HepG2 (cell line): ENCODE results near the gene CDH23. TPM values are rescaled to one million over a fixed set of nuclear protein-coding genes. Genes with fewer than 3 reads are reported as not detected.

Experiments
- ATAC-seq: fragments of 200-7000 bp; cut with Tn5 transposase; 3 replicates; pipeline ENCODE4 v1.9.1; 2020; ENCODE audit warnings: mild to moderate bottlenecking, moderate library complexity
- BruUV-seq: library from RNA; stranded (reverse); fragments of 400-500 nt; replicated peaks from 2 replicates; lab custom pipeline; 2021; lab: Mats Ljungman, UMichigan
- CTCF ChIA-PET: fragments of 300-600 bp; formaldehyde crosslinking; extraction: SDS; loops from one replicate; lab custom pipeline; 2021; ENCODE audit warnings: low total read pairs, inconsistent platforms, low intra/inter-chr PET ratio; lab: Yijun Ruan, JAX
- POLR2A ChIA-PET: fragments of 350-600 bp; sonication (Branson Sonifier 250); formaldehyde crosslinking; loops from one replicate; lab custom pipeline; 2020; ENCODE audit warnings: antibody characterized with exemption, inconsistent platforms; lab: Yijun Ruan, JAX
- DNase-seq: peaks from one replicate; pipeline ENCODE4 v3.0.0-alpha.2; 2015; ENCODE audit warnings: low spot score
- FAIRE-seq: peaks from 3 replicates; lab custom pipeline; 2011; peaks lifted over from hg19 to GRCh38; lab: Jason Lieb, UNC
- H2AFZ ChIP-seq: one replicate; pipeline ENCODE4 v1.6.1; 2011; ENCODE audit warnings: low read length, inconsistent platforms
- H3K27ac ChIP-seq: fragments of 300-600 bp; 3 replicates; pipeline ENCODE4 v1.8.0; 2011; ENCODE audit warnings: mixed run types, mild to moderate bottlenecking, mixed read lengths, low read length, inconsistent platforms; ENCODE audit not compliant: insufficient read depth; ENCODE audit errors: extremely low read length
- H3K27me3 ChIP-seq, 2 experiments: fragments of 200-600 bp in 1 of 2; 2 replicates in 1 of 2; 3 replicates in 1 of 2; pipeline versions ENCODE4 v1.6.0 to v1.8.0; 2011; ENCODE audit warnings: low read length in 2 of 2, mild to moderate bottlenecking in 2 of 2, moderate library complexity in 2 of 2, inconsistent platforms in 1 of 2; ENCODE audit not compliant: insufficient read depth in 2 of 2, control insufficient read depth in 1 of 2
- H3K36me3 ChIP-seq, 2 experiments: fragments of 200-600 bp in 1 of 2; replicated peaks in 1 of 2; 2 replicates in 1 of 2; 3 replicates in 1 of 2; pipeline versions ENCODE4 v1.5.1 to v1.8.0; 2011; ENCODE audit warnings: low read length in 2 of 2, inconsistent platforms in 1 of 2; ENCODE audit not compliant: insufficient read depth in 2 of 2, control insufficient read depth in 1 of 2
- H3K4me1 ChIP-seq: 2 replicates; pipeline ENCODE4 v1.5.1; 2012; ENCODE audit warnings: low read length, inconsistent platforms; ENCODE audit not compliant: insufficient read depth
- H3K4me2 ChIP-seq: 2 replicates; pipeline ENCODE4 v1.6.0; 2011; ENCODE audit warnings: low read depth, low read length, inconsistent platforms
- H3K4me3 ChIP-seq, 3 experiments: fragments of 200-600 bp in 1 of 3; sonication (generic), shearing (Covaris generic) in 1 of 3; replicated peaks in 1 of 3; 2 replicates each; pipeline ENCODE4 v1.5.1; 2011 to 2016; ENCODE audit warnings: low read length in 3 of 3, inconsistent platforms in 2 of 3, low read depth in 2 of 3, mild to moderate bottlenecking in 2 of 3, control low read depth in 1 of 3, mixed read lengths in 1 of 3; ENCODE audit not compliant: insufficient read depth in 1 of 3
- H3K79me2 ChIP-seq: one replicate; pipeline ENCODE4 v1.6.1; 2011; ENCODE audit warnings: low read length, inconsistent platforms; ENCODE audit not compliant: insufficient read depth
- H3K9ac ChIP-seq: 2 replicates; pipeline ENCODE4 v1.6.0; 2011; ENCODE audit warnings: mild to moderate bottlenecking, low read depth, low read length, inconsistent platforms; ENCODE audit not compliant: insufficient read depth
- H3K9me3 ChIP-seq: 2 replicates; pipeline ENCODE4 v1.5.1; 2012; ENCODE audit warnings: mild to moderate bottlenecking, low read length
- H4K20me1 ChIP-seq: 2 replicates; pipeline ENCODE4 v1.6.0; 2011; ENCODE audit warnings: inconsistent platforms, mild to moderate bottlenecking, low read length, moderate library complexity; ENCODE audit not compliant: insufficient read depth
- ATAD3A ChIP-seq: sonication (generic); formaldehyde crosslinking; IDR thresholded peaks from 2 replicates; pipeline ENCODE4 v1.4.0; 2020; ENCODE audit warnings: missing genetic modification reagents
- HNRNPH1 ChIP-seq: fragments of 200-400 bp; formaldehyde crosslinking; optimal IDR thresholded peaks from 2 replicates; pipeline ENCODE3; 2017; ENCODE audit warnings: mild to moderate bottlenecking, low read depth, low read length
- NFYB ChIP-seq: sonication (generic); formaldehyde crosslinking; IDR thresholded peaks from 2 replicates; pipeline ENCODE4 v1.4.0; 2020; ENCODE audit warnings: missing genetic modification reagents
- PBX3 ChIP-seq: sonication (generic); formaldehyde crosslinking; IDR thresholded peaks from 2 replicates; pipeline ENCODE4 v1.8.1; 2023; ENCODE audit warnings: missing genetic modification reagents, inconsistent platforms, borderline replicate concordance
- PPARG ChIP-seq: conservative IDR thresholded peaks from 2 replicates; pipeline ENCODE4 v1.6.1; 2016; ENCODE audit warnings: missing biosample characterization, missing genetic modification reagents
- RAD51 ChIP-seq: fragments of 450-650 bp; IDR thresholded peaks from 2 replicates; pipeline ENCODE4 v1.6.1; 2016; ENCODE audit warnings: borderline replicate concordance
- RFXAP ChIP-seq: sonication (generic); formaldehyde crosslinking; IDR thresholded peaks from 2 replicates; pipeline ENCODE4 v1.4.0; 2020; ENCODE audit warnings: missing genetic modification reagents, borderline replicate concordance
- SALL1 ChIP-seq: sonication (generic); formaldehyde crosslinking; IDR thresholded peaks from 2 replicates; pipeline ENCODE4 v1.8.0; 2022; ENCODE audit warnings: mild to moderate bottlenecking, missing genetic modification reagents
- SMARCE1 ChIP-seq: fragments of 450-650 bp; IDR thresholded peaks from 2 replicates; pipeline ENCODE4 v1.6.1; 2017; ENCODE audit warnings: borderline replicate concordance
- SNRNP70 ChIP-seq: fragments of 200-400 bp; formaldehyde crosslinking; IDR thresholded peaks from 2 replicates; pipeline ENCODE4 v1.6.1; 2017; ENCODE audit warnings: mild to moderate bottlenecking, low read depth, low read length, moderate library complexity
- TERF1 ChIP-seq: sonication (generic); formaldehyde crosslinking; IDR thresholded peaks from 2 replicates; pipeline ENCODE4 v1.8.0; 2022; ENCODE audit warnings: mild to moderate bottlenecking, missing genetic modification reagents, moderate library complexity
- ZBED4 ChIP-seq: sonication (generic); formaldehyde crosslinking; IDR thresholded peaks from 2 replicates; pipeline ENCODE4 v1.4.0; 2020; ENCODE audit warnings: missing genetic modification reagents, borderline replicate concordance
- ZFX ChIP-seq: sonication (generic); formaldehyde crosslinking; IDR thresholded peaks from 2 replicates; pipeline ENCODE4 v1.4.0; 2020; ENCODE audit warnings: mild to moderate bottlenecking, low read depth, missing genetic modification reagents, moderate library complexity
- ZNF30 ChIP-seq: sonication (generic); formaldehyde crosslinking; IDR thresholded peaks from 2 replicates; pipeline ENCODE4 v1.5.0; 2020; ENCODE audit warnings: mild to moderate bottlenecking, missing genetic modification reagents
- ZNF431 ChIP-seq: sonication (generic); formaldehyde crosslinking; IDR thresholded peaks from 2 replicates; pipeline ENCODE4 v1.9.0; 2022; ENCODE audit warnings: missing genetic modification reagents, low read depth, mild to moderate bottlenecking, borderline replicate concordance
- ZNF788 ChIP-seq: sonication (generic); formaldehyde crosslinking; IDR thresholded peaks from 2 replicates; pipeline ENCODE4 v1.5.0; 2020; ENCODE audit warnings: mild to moderate bottlenecking, missing genetic modification reagents, borderline replicate concordance
- ZSCAN25 ChIP-seq: sonication (generic); formaldehyde crosslinking; IDR thresholded peaks from 2 replicates; pipeline ENCODE4 v1.8.0; 2022; ENCODE audit warnings: mild to moderate bottlenecking, missing genetic modification reagents
- WGBS: methylation state at CpG from one replicate; pipeline ENCODE4 v1.1.6; 2017; ENCODE audit warnings: low lambda C conversion rate; 5-methylcytosine and 5-hydroxymethylcytosine counted together
- in situ Hi-C: cut with HindIII; loops from 2 replicates; pipeline ENCODE4 v1.10.0; 2017; ENCODE audit warnings: low pct_unique_long_range_greater_than_20kb; ENCODE audit not compliant: extremely low pct_ligation_motif_present
- intact Hi-C: fragments of 100-400 bp; cut with micrococcal nuclease; formaldehyde crosslinking; loops from one replicate; pipeline ENCODE4 v1.10.0; 2022; ENCODE audit not compliant: unreplicated experiment
- polyA plus RNA-seq, 8 experiments: library from polyadenylated mRNA; depleted of rRNA in 3 of 8; stranded (reverse) in 7 of 8; unstranded in 1 of 8; fragments of >200 nt; fragmentation: Illumina TruSeq in 4 of 8; extraction: Trizol in 4 of 8; gene quantifications; 2 replicates each; pipeline versions ENCODE4 v1.2.1 to v1.2.3, GENCODE V29; 2011 to 2016; ENCODE audit warnings: low read depth in 4 of 8, missing spikeins in 1 of 8, mixed read lengths in 1 of 8; ENCODE audit not compliant: insufficient read depth in 1 of 8
- total RNA-seq, 5 experiments: library from RNA; depleted of rRNA; stranded (reverse); fragments of >200 nt; fragmentation: Illumina TruSeq; extraction: Trizol; gene quantifications; 2 replicates each; pipeline ENCODE4 v1.2.3, GENCODE V29; 2016; ENCODE audit warnings: low read depth in 1 of 5

Gene CDH23
- total and polyA plus RNA-seq, 2 of the 13 experiments (the other 11 are each of a cell fraction or from before 2014, with no cell fraction given) = 0.13 TPM; not detected in 1

GRCh38 chr10:71368643-71369042, 28.1 kb upstream of the CDH23 start:
- in situ Hi-C loops = no loop called here
- Histone ChIP-seq H3K9me3 (no peaks in the 10 kb centered on the region), H3K9ac (no peak overlapping the region), H3K4me1 (peaks cover 19% of the 10 kb centered on the region), H3K4me2 (no peak overlapping the region), H3K27ac (no peak overlapping the region), H2AFZ (no peak overlapping the region), H4K20me1 (no peaks in the 10 kb centered on the region), H3K79me2 (no peaks in the 10 kb centered on the region), H3K27me3 (peaks cover 0 to 6% of the 10 kb centered on the region in 2 experiments; a peak in 1 of 5 replicates), H3K36me3 (no peaks in the 10 kb centered on the region; a peak in 1 of 5 replicates), H3K4me3 (no peak overlapping the region)
- WGBS = 33% methylated on average over 2 of the region's 2 CpGs
- ATAC-seq (peak; percentile 73), FAIRE-seq (no peak), DNase-seq (peak; percentile 16)
- ChIA-PET POLR2A (interaction anchor here (1.2 kb wide), 1 partner anchor 49 kb away, joined by 3 read pairs; the partner anchor contains the start of gene SLC29A3), CTCF (interaction anchor here (1.2 kb wide), 1 partner anchor 49 kb away, joined by 3 read pairs; the partner anchor contains the start of gene SLC29A3)
- BruUV-seq = no TSS peak
- intact Hi-C loops = no loop called here
- TF ChIP-seq ZBED4 (CRISPR knock-in tag) (no peak), SNRNP70 (no peak), ATAD3A (no peak), RAD51 (no peak), PBX3 (CRISPR knock-in tag) (no peak), SALL1 (CRISPR knock-in tag) (no peak), ZNF788 (CRISPR knock-in tag) (no peak), PPARG (CRISPR knock-in tag) (no peak), NFYB (CRISPR knock-in tag) (no peak), TERF1 (CRISPR knock-in tag) (no peak), RFXAP (no peak), ZNF431 (CRISPR knock-in tag) (no peak), ZFX (CRISPR knock-in tag) (no peak), SMARCE1 (no peak), HNRNPH1 (no peak), ZNF30 (no peak), ZSCAN25 (CRISPR knock-in tag) (no peak)
